ENCODE measurements around the gene ZCCHC17. TPM values are rescaled to one million over a fixed set of nuclear protein-coding genes. Genes with fewer than 3 reads are reported as not detected.

Gene ZCCHC17
- total RNA-seq (10 to 100 TPM in 2 of 5 donors, 1 to 10 TPM in 2, not detected in 1; 1.8 to 31.6 (median 15.0) TPM), polyA plus RNA-seq (10 to 100 TPM; 23.2 to 39.0 (median 32.7) TPM)
- long read RNA-seq, donor 1, transcript ZCCHC17-201 (8 exons, 1,605 nt) = major isoform, 6 of 22 reads
- long read RNA-seq, donor 1, partial matches to known transcripts = 7 of 22 reads
- long read RNA-seq, donor 1, other reads (novel, unspliced or antisense) = 7 of 22 reads
- long read RNA-seq, donor 2, transcript ZCCHC17-201 (8 exons, 1,605 nt) = major isoform, 8 of 10 reads
- long read RNA-seq, donor 2, partial matches to known transcripts = 0 of 10 reads
- long read RNA-seq, donor 2, other reads (novel, unspliced or antisense) = 0 of 10 reads
- long read RNA-seq, donor 3, partial matches to known transcripts = 5 of 10 reads
- long read RNA-seq, donor 3, other reads (novel, unspliced or antisense) = 0 of 10 reads
- long read RNA-seq, donor 4, partial matches to known transcripts = 0 of 1 reads
- long read RNA-seq, donor 4, other reads (novel, unspliced or antisense) = 0 of 1 reads
- long read RNA-seq, donor 5, transcript ZCCHC17-201 (8 exons, 1,605 nt) = major isoform, 8 of 10 reads
- long read RNA-seq, donor 5, partial matches to known transcripts = 0 of 10 reads
- long read RNA-seq, donor 5, other reads (novel, unspliced or antisense) = 0 of 10 reads
- long read RNA-seq, donor 6 = 0 reads
- long read RNA-seq, donor 7, partial matches to known transcripts = 17 of 21 reads
- long read RNA-seq, donor 7, other reads (novel, unspliced or antisense) = 0 of 21 reads
- long read RNA-seq, donor 8, transcript ZCCHC17-201 (8 exons, 1,605 nt) = major isoform, 8 of 9 reads
- long read RNA-seq, donor 8, partial matches to known transcripts = 0 of 9 reads
- long read RNA-seq, donor 8, other reads (novel, unspliced or antisense) = 0 of 9 reads
- long read RNA-seq, donor 9, transcript ZCCHC17-201 (8 exons, 1,605 nt) = major isoform, 9 of 10 reads
- long read RNA-seq, donor 9, partial matches to known transcripts = 0 of 10 reads
- long read RNA-seq, donor 9, other reads (novel, unspliced or antisense) = 0 of 10 reads
- long read RNA-seq, donor 10, transcript ZCCHC17-201 (8 exons, 1,605 nt) = major isoform, 6 of 8 reads
- long read RNA-seq, donor 10, partial matches to known transcripts = 0 of 8 reads
- long read RNA-seq, donor 10, other reads (novel, unspliced or antisense) = 0 of 8 reads

DNA sequence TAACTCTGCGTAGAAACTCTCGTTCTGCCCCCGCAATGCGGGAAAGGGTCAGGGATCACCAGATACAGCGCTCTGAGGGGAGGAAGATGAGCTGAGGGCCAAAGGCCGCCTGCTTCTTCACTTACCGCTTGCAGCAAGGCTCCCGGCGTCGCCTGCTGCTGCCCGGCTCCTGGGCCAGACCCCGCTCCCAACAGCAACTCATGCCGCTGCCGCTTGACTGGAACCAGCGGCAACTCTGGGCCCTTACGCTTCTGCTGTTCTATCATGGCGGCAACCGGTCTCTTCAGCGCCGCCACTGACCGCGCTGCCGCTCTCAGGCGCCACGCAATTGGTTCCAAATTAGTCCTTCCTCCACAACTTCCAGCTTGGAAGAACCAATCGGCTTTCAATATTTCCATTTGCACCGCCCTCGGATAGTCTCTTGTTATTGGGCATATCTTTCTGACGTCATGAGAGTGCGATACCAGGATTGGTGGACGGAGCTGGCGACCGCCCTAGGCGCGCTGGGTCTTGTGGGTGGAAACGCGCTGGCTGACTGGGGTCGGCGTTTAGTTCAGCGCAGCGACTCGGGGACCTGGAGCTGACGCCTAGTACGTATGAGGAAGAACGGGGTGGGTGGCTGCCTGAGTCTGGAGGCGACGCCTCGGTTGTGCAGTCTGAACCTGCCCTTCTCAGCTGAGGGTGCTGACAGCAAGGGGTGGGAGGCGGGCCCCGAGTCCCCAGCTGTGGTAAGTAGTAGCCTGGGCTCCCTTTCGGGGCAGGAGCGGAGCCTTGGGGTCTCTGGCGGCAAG, at the start of gene ZCCHC17, which contains the start of gene SNRNP40:
TSS of gene ZCCHC17 (plus strand) at position 547 of the 791 bp plus-strand sequence. CDS start 13,067 bp downstream, outside the sequence.
TSS of gene SNRNP40 (minus strand) at position 303 of the 791 bp plus-strand sequence. CDS start at position 266, 37 bp downstream.
- peak within 1 kb of the TSS; percentile 71 to 93 (median 77) for H3K4me3 ChIP-seq
- DNase-seq = peak; percentile 95 to 99
- TF ChIP-seq POLR2A (IDR thresholded peaks at IDR 0.05) (peak in 2 of 4 donors; percentile 59 to 75), POLR2AphosphoS5 (IDR thresholded peaks at IDR 0.05) (peak; percentile 49 to 94 (median 85)), EP300 (IDR thresholded peaks at IDR 0.05) (no peak)
- TF ChIP-seq, protein P1, sequence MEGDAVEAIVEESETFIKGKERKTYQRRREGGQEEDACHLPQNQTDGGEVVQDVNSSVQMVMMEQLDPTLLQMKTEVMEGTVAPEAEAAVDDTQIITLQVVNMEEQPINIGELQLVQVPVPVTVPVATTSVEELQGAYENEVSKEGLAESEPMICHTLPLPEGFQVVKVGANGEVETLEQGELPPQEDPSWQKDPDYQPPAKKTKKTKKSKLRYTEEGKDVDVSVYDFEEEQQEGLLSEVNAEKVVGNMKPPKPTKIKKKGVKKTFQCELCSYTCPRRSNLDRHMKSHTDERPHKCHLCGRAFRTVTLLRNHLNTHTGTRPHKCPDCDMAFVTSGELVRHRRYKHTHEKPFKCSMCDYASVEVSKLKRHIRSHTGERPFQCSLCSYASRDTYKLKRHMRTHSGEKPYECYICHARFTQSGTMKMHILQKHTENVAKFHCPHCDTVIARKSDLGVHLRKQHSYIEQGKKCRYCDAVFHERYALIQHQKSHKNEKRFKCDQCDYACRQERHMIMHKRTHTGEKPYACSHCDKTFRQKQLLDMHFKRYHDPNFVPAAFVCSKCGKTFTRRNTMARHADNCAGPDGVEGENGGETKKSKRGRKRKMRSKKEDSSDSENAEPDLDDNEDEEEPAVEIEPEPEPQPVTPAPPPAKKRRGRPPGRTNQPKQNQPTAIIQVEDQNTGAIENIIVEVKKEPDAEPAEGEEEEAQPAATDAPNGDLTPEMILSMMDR (IDR thresholded peaks at IDR 0.05) = peak in 1 of 7 experiments; percentile 10
- no peaks in the 10 kb centered on the region for H3K9me3 ChIP-seq
- intact Hi-C loops (cut with DNase I; ENCODE audit: low total_unique reads) = no loop called here
- H3K36me3 ChIP-seq = peaks cover 14 to 31% (median 22%) of the 10 kb centered on the region in 4 donors
- 0 to 1% (median 0%) methylated on average over 40 to 53 of the region's 53 CpGs for WGBS, 5 donors
- H3K4me1 ChIP-seq = peaks cover 17 to 49% (median 37%) of the 10 kb centered on the region in 4 donors
- H3K27ac ChIP-seq = peak within 1 kb of the TSS; percentile 84 to 92 (median 92)
- no peaks in the 10 kb centered on the region for H3K27me3 ChIP-seq

GRCh38 chr1:31248276-31248675, 48.6 kb upstream of the ZCCHC17 start:
- 88 to 100% (median 94%) methylated on average over 4 of the region's 4 CpGs for WGBS, 5 donors
- TF ChIP-seq, protein P1 (IDR thresholded peaks at IDR 0.05) = no peak
- TF ChIP-seq EP300 (IDR thresholded peaks at IDR 0.05) = no peak
- no peak for TF ChIP-seq POLR2AphosphoS5 (IDR thresholded peaks at IDR 0.05)
- no peak for TF ChIP-seq POLR2A (IDR thresholded peaks at IDR 0.05)
- H3K9me3 ChIP-seq = no peaks in the 10 kb centered on the region
- H3K27me3 ChIP-seq = no peaks in the 10 kb centered on the region
- no peak overlapping the region for H3K4me3 ChIP-seq
- intact Hi-C loops (cut with DNase I; ENCODE audit: low total_unique reads) = no loop called here
- no peaks in the 10 kb centered on the region for H3K36me3 ChIP-seq
- no peak overlapping the region for H3K27ac ChIP-seq
- H3K4me1 ChIP-seq = no peaks in the 10 kb centered on the region
- DNase-seq = no peak

- H3K4me3 ChIP-seq = no peak overlapping the region
- H3K27me3 ChIP-seq = no peaks in the 10 kb centered on the region
- H3K36me3 ChIP-seq = no peaks in the 10 kb centered on the region
- TF ChIP-seq, protein P1 (IDR thresholded peaks at IDR 0.05) = no peak
- TF ChIP-seq POLR2AphosphoS5 (IDR thresholded peaks at IDR 0.05) (no peak), POLR2A (IDR thresholded peaks at IDR 0.05) (no peak), EP300 (IDR thresholded peaks at IDR 0.05) (no peak)
- no peaks in the 10 kb centered on the region for H3K4me1 ChIP-seq
- intact Hi-C loops (cut with DNase I; ENCODE audit: low total_unique reads) = no loop called here
- no peak overlapping the region for H3K27ac ChIP-seq
- DNase-seq = no peak
- WGBS, 5 donors = 88 to 96% (median 90%) methylated on average over 3 of the region's 3 CpGs
- no peaks in the 10 kb centered on the region for H3K9me3 ChIP-seq
Observed at GRCh38 chr1:31249854-31250253, 47.0 kb upstream of the ZCCHC17 start.

Data from stomach (tissue), 19 donors.